Measurements from ENCODE around the gene DIS3L2. TPM values are rescaled to one million over a fixed set of nuclear protein-coding genes. Genes with fewer than 3 reads are reported as not detected.

Gene DIS3L2
- total and polyA plus RNA-seq, 2 experiments from 2014 or later = 15.2 to 25.3 TPM

DNA sequence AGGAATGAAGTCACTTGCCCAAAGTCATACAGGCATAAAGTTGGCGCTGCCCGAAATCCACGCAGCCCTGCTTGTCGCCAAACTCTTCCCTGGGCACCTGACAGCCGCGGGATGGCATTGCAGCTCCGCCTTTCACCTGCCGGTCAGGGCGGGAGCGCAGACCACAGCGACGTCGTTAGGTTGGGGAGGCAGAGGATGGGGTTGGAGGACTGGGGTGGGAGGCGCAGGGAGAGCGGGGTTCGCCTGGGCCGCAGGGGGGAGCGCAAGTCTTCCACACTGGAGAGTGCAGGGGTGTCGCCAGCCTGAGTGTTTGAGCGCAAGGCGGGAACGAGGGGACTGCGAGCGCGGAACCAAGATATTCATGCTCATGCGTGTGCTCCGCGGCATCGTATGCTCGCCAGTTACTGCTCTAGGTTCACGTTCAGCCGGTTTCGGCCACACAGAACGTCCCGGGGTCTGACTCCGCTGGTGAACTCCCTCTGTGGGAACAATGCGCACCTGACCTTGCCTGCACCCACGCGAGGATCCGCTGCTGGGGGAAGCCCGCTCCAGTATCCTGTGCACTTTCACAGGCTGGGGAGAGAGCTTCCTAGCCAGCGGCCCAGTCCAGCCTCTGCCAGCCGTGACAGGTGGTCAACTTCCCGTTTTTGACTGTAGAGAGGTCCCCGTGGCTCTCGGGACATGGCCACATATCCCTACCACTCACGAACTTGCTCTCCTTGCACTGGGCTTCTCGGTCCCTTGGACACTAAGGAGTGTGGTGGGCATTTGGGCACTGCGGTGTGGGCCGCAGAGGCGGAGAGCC is 34.5 kb upstream of the DIS3L2 start:
- peaks cover 50% of the 10 kb centered on the region for H3K27me3 Mint-ChIP-seq (ENCODE audit: insufficient read depth, low read depth, poor library complexity)
- Histone ChIP-seq H2AFZ (peak overlapping the region; percentile 99), H4K20me1 (replicated peaks; ENCODE audit: insufficient read depth) (peaks cover 10% of the 10 kb centered on the region; the same call in 1 of the 2 replicates), H3F3A (replicated peaks; ENCODE audit: low read depth) (no peaks in the 10 kb centered on the region), H3K4me2 (peak overlapping the region; percentile 93), H3K79me2 (replicated peaks; ENCODE audit: insufficient read depth) (no peaks in the 10 kb centered on the region), H3K27me3 (ENCODE audit: insufficient read depth) (peaks cover 53% of the 10 kb centered on the region), H3K4me1 (ENCODE audit: insufficient read depth) (no peaks in the 10 kb centered on the region), H3K27ac (ENCODE audit: low read depth) (no peak overlapping the region), H3K4me3 (peak overlapping the region; percentile 81), H3K36me3 (ENCODE audit: insufficient read depth) (no peaks in the 10 kb centered on the region), H3K9me2 (ENCODE audit: insufficient read depth) (no peaks in the 10 kb centered on the region)
- no peak for TF ChIP-seq ZNF331 (CRISPR knock-in tag; IDR thresholded peaks at IDR 0.05; ENCODE audit: low read depth)
- TF ChIP-seq, protein P1, sequence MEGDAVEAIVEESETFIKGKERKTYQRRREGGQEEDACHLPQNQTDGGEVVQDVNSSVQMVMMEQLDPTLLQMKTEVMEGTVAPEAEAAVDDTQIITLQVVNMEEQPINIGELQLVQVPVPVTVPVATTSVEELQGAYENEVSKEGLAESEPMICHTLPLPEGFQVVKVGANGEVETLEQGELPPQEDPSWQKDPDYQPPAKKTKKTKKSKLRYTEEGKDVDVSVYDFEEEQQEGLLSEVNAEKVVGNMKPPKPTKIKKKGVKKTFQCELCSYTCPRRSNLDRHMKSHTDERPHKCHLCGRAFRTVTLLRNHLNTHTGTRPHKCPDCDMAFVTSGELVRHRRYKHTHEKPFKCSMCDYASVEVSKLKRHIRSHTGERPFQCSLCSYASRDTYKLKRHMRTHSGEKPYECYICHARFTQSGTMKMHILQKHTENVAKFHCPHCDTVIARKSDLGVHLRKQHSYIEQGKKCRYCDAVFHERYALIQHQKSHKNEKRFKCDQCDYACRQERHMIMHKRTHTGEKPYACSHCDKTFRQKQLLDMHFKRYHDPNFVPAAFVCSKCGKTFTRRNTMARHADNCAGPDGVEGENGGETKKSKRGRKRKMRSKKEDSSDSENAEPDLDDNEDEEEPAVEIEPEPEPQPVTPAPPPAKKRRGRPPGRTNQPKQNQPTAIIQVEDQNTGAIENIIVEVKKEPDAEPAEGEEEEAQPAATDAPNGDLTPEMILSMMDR (conservative IDR thresholded peaks at IDR 0.05; ENCODE audit: low read depth in 2 of 2) = peak in 1 of 2 experiments; percentile 69; a peak in 2 of 4 replicates
- peak overlapping the region; percentile 77 for H3K4me3 Mint-ChIP-seq
- H3K36me3 Mint-ChIP-seq (ENCODE audit: low read depth) = no peaks in the 10 kb centered on the region
- H3K27ac Mint-ChIP-seq = no peak overlapping the region
- H3K4me1 Mint-ChIP-seq = peaks cover 16% of the 10 kb centered on the region
- H3K9me3 Mint-ChIP-seq = no peaks in the 10 kb centered on the region
- ATAC-seq (peak; percentile 36), DNase-seq (ENCODE audit: low spot score) (peak; percentile 82)

DNA sequence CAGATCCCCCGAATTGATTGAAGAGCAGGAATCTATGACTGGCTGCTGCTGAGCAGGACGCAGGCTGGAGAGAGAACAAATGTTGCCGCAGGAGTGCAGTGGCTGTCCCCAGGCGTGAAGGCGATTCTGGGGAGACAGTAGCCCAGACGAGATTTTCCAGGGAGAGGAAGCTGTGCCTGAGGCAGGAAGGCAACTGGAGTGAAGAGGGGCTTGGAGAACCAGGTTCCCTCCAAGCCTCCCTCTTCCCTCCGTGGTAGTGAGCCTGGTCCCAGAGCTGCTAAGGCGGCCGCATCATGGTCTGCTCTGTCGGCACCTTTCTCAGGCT is 34.0 kb upstream of the DIS3L2 start:
- no peaks in the 10 kb centered on the region for H3K36me3 Mint-ChIP-seq (ENCODE audit: low read depth)
- no peak overlapping the region for H3K27ac Mint-ChIP-seq
- no peaks in the 10 kb centered on the region for H3K9me3 Mint-ChIP-seq
- peaks cover 10% of the 10 kb centered on the region; the same call in 1 of the 2 replicates for H4K20me1 ChIP-seq (replicated peaks; ENCODE audit: insufficient read depth)
- H3K4me3 ChIP-seq = peak overlapping the region; percentile 81
- no peak overlapping the region for H3K27ac ChIP-seq (ENCODE audit: low read depth)
- peak overlapping the region; percentile 77 for H3K4me3 Mint-ChIP-seq
- no peak for TF ChIP-seq ZNF114 (CRISPR knock-in tag; IDR thresholded peaks at IDR 0.05)
- TF ChIP-seq, protein P2, sequence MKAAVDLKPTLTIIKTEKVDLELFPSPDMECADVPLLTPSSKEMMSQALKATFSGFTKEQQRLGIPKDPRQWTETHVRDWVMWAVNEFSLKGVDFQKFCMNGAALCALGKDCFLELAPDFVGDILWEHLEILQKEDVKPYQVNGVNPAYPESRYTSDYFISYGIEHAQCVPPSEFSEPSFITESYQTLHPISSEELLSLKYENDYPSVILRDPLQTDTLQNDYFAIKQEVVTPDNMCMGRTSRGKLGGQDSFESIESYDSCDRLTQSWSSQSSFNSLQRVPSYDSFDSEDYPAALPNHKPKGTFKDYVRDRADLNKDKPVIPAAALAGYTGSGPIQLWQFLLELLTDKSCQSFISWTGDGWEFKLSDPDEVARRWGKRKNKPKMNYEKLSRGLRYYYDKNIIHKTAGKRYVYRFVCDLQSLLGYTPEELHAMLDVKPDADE (IDR thresholded peaks at IDR 0.05) = no peak
- no peak for TF ChIP-seq POLR2AphosphoS5 (IDR thresholded peaks at IDR 0.05; ENCODE audit: low read depth)
- TF ChIP-seq JUNB (IDR thresholded peaks at IDR 0.05; ENCODE audit: unreplicated experiment) = no peak
- no peak for TF ChIP-seq ZNF331 (CRISPR knock-in tag; IDR thresholded peaks at IDR 0.05; ENCODE audit: low read depth)
- TF ChIP-seq STAT1 (IDR thresholded peaks at IDR 0.05; ENCODE audit: unreplicated experiment) = no peak
- no peak for TF ChIP-seq EZH2 (IDR thresholded peaks at IDR 0.05; ENCODE audit: low read depth, unreplicated experiment)
- no peaks in the 10 kb centered on the region for H3K36me3 ChIP-seq (ENCODE audit: insufficient read depth)
- no peaks in the 10 kb centered on the region for H3K4me1 ChIP-seq (ENCODE audit: insufficient read depth)
- no peaks in the 10 kb centered on the region for H3F3A ChIP-seq (replicated peaks; ENCODE audit: low read depth)
- no peaks in the 10 kb centered on the region for H3K9me2 ChIP-seq (ENCODE audit: insufficient read depth)
- ATAC-seq (no peak), DNase-seq (ENCODE audit: low spot score) (no peak)
- no peaks in the 10 kb centered on the region for H3K79me2 ChIP-seq (replicated peaks; ENCODE audit: insufficient read depth)
- peak overlapping the region; percentile 93 for H3K4me2 ChIP-seq
- H3K27me3 Mint-ChIP-seq (ENCODE audit: insufficient read depth, low read depth, poor library complexity) = peaks cover 50% of the 10 kb centered on the region
- H3K27me3 ChIP-seq (ENCODE audit: insufficient read depth) = peaks cover 53% of the 10 kb centered on the region
- peak overlapping the region; percentile 99 for H2AFZ ChIP-seq
- peaks cover 16% of the 10 kb centered on the region for H3K4me1 Mint-ChIP-seq
